Uterus (tissue), 2 donors: ENCODE results near the gene DTHD1.

ENCODE experiments used
- POLR2A ChIP-seq, 2 donors: fragments of 450-650 bp; IDR thresholded peaks; one replicate each; pipeline ENCODE4 v1.6.1; 2016; ENCODE audit warnings: antibody characterized with exemption in 2 of 2, mild to moderate bottlenecking in 1 of 2, moderate library complexity in 1 of 2
- TF ChIP-seq, protein P1 (sequence below), 4 experiments: fragments of 200-600 bp in 2 of 4; fragments of 450-650 bp in 2 of 4; sonication (generic) in 2 of 4; IDR thresholded peaks; one replicate each; pipeline ENCODE4 v1.5.1; 2016 to 2019; ENCODE audit warnings: antibody characterized with exemption in 4 of 4, mild to moderate bottlenecking in 2 of 4, moderate library complexity in 1 of 4

DNA sequence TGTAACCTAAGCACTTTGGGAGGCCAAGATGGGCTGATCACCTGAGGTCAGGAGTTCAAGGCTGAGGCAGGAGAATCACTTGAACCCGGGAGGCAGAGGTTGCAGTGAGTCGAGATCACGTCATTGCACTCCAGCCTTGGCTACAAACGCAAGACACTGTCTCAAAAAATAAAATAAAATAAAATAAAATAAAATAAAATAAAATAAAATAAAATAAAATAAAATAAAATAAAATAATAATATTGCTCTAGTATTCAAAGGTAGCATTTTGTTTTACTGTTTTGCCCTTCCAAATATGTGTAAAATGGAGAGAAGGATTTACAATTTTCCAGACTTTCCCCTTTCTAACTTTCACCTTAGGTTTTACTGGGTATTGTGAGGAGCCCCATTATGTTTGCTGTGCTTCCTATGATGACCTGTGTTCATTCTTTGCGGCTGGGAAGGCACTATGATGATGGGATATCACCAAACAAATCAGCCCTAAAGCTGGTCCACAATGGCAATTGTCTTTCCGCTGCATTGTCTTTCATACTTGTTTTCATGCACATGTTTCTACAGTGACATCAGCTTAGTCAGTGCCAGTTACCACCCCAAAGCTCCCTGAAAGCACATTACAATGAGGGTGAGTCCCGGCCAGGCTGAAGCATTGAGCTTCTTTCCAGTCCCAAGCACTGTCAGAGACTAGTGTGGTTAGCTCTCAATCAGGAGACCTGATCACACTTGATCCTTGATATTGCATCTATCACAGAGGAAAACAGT, 50.8 kb downstream of the DTHD1 start:
- TF ChIP-seq, protein P1, sequence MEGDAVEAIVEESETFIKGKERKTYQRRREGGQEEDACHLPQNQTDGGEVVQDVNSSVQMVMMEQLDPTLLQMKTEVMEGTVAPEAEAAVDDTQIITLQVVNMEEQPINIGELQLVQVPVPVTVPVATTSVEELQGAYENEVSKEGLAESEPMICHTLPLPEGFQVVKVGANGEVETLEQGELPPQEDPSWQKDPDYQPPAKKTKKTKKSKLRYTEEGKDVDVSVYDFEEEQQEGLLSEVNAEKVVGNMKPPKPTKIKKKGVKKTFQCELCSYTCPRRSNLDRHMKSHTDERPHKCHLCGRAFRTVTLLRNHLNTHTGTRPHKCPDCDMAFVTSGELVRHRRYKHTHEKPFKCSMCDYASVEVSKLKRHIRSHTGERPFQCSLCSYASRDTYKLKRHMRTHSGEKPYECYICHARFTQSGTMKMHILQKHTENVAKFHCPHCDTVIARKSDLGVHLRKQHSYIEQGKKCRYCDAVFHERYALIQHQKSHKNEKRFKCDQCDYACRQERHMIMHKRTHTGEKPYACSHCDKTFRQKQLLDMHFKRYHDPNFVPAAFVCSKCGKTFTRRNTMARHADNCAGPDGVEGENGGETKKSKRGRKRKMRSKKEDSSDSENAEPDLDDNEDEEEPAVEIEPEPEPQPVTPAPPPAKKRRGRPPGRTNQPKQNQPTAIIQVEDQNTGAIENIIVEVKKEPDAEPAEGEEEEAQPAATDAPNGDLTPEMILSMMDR (IDR thresholded peaks at IDR 0.05) = no peak
- no peak for TF ChIP-seq POLR2A (IDR thresholded peaks at IDR 0.05)
